H1 (cell line): Measurements from ENCODE around the gene ETS1. TPM values are rescaled to one million over a fixed set of nuclear protein-coding genes. Genes with fewer than 3 reads are reported as not detected.

ENCODE experiments used
- CTCF ChIA-PET: fragments of 300-600 bp; sonication (Branson Sonifier 250); formaldehyde crosslinking; loops from one replicate; lab custom pipeline; 2021; ENCODE audit not compliant: partially characterized antibody; lab: Charles Lee
- POLR2A ChIA-PET: fragments of 300-600 bp; sonication (Branson Sonifier 250); formaldehyde crosslinking; loops from one replicate; lab custom pipeline; 2021; ENCODE audit warnings: inconsistent platforms; ENCODE audit not compliant: partially characterized antibody; lab: Charles Lee
- DNase-seq, 2 experiments: peaks; one replicate each; pipeline versions ENCODE4 v3.0.0 to v3.0.0-alpha.2; 2010 to 2022; ENCODE audit warnings: low spot score in 2 of 2, low read depth in 1 of 2, mixed read lengths in 1 of 2
- FAIRE-seq: peaks from 2 replicates; lab custom pipeline; 2011; peaks lifted over from hg19 to GRCh38; lab: Jason Lieb, UNC
- H2AFZ ChIP-seq: 2 replicates; pipeline ENCODE4 v1.8.1; 2012; ENCODE audit warnings: low read length, inconsistent platforms
- H2AK5ac ChIP-seq: 2 replicates; pipeline ENCODE4 v1.6.1; 2013; ENCODE audit warnings: low read depth, low read length
- H2BK120ac ChIP-seq: replicated peaks from 2 replicates; pipeline ENCODE3; 2013; ENCODE audit warnings: low read depth, low read length, inconsistent platforms
- H2BK12ac ChIP-seq: 2 replicates; pipeline ENCODE4 v1.6.1; 2013; ENCODE audit warnings: low read depth, low read length
- H2BK15ac ChIP-seq: 2 replicates; pipeline ENCODE4 v1.6.1; 2013; ENCODE audit warnings: low read length
- H2BK20ac ChIP-seq: 2 replicates; pipeline ENCODE4 v1.6.1; 2013; ENCODE audit warnings: low read length
- H2BK5ac ChIP-seq: 2 replicates; pipeline ENCODE4 v1.6.1; 2013; ENCODE audit warnings: low read depth, low read length
- H3K14ac ChIP-seq: 2 replicates; pipeline ENCODE4 v1.6.1; 2013; ENCODE audit warnings: inconsistent platforms; ENCODE audit not compliant: insufficient read length
- H3K18ac ChIP-seq: 2 replicates; pipeline ENCODE4 v1.6.1; 2013; ENCODE audit warnings: low read length; ENCODE audit errors: extremely low read depth
- H3K23ac ChIP-seq: 2 replicates; pipeline ENCODE4 v1.6.1; 2013; ENCODE audit warnings: inconsistent platforms; ENCODE audit not compliant: insufficient read length
- H3K23me2 ChIP-seq: 2 replicates; pipeline ENCODE4 v1.6.1; 2013; ENCODE audit warnings: low read depth, low read length
- H3K27ac ChIP-seq: 2 replicates; pipeline ENCODE4 v1.6.1; 2011; ENCODE audit warnings: low read depth, low read length, inconsistent platforms
- H3K27me3 ChIP-seq, 4 experiments: replicated peaks in 1 of 4; 1 replicate in 1 of 4; 2 replicates in 3 of 4; pipeline versions ENCODE4 v1.6.1 to v1.8.1; 2011 to 2013; ENCODE audit warnings: low read length in 3 of 4, mild to moderate bottlenecking in 3 of 4, inconsistent platforms in 2 of 4, mixed read lengths in 2 of 4, moderate library complexity in 1 of 4; ENCODE audit not compliant: control insufficient read depth in 3 of 4, insufficient read depth in 3 of 4; ENCODE audit errors: extremely low read depth in 1 of 4
- H3K36me3 ChIP-seq, 4 experiments: 2 replicates each; pipeline versions ENCODE4 v1.6.1 to v1.8.1; 2011 to 2013; ENCODE audit warnings: mild to moderate bottlenecking in 4 of 4, low read length in 3 of 4, moderate library complexity in 2 of 4, control low read depth in 1 of 4, inconsistent platforms in 1 of 4; ENCODE audit not compliant: insufficient read depth in 4 of 4, control insufficient read depth in 2 of 4
- H3K4ac ChIP-seq: replicated peaks from 2 replicates; pipeline ENCODE3; 2013; ENCODE audit warnings: low read length, low read depth, mixed read lengths, inconsistent platforms; ENCODE audit not compliant: insufficient read length
- H3K4me1 ChIP-seq, 4 experiments: replicated peaks in 1 of 4; 1 replicate in 1 of 4; 2 replicates in 3 of 4; pipeline versions ENCODE4 v1.6.1 to v1.8.1; 2011 to 2013; ENCODE audit warnings: low read length in 3 of 4, inconsistent platforms in 2 of 4, mixed read lengths in 1 of 4; ENCODE audit not compliant: insufficient read depth in 4 of 4, control insufficient read depth in 3 of 4
- H3K4me2 ChIP-seq, 2 experiments: 2 replicates each; pipeline versions ENCODE4 v1.6.1 to v1.8.1; 2011 to 2013; ENCODE audit warnings: low read depth in 2 of 2, low read length in 2 of 2, control low read depth in 1 of 2, inconsistent platforms in 1 of 2, mild to moderate bottlenecking in 1 of 2; ENCODE audit not compliant: insufficient read depth in 1 of 2
- H3K4me3 ChIP-seq, 4 experiments: fragments of 200-600, 300-600 bp in 1 of 4; sonication (generic), shearing (Covaris generic), sonication (Bioruptor Twin) in 1 of 4; 2 replicates each; pipeline versions ENCODE4 v1.5.1 to v1.8.1; 2011 to 2016; ENCODE audit warnings: low read length in 4 of 4, low read depth in 3 of 4, control low read depth in 2 of 4, inconsistent platforms in 2 of 4, mild to moderate bottlenecking in 2 of 4, mixed read lengths in 1 of 4, moderate library complexity in 1 of 4; ENCODE audit not compliant: insufficient read depth in 2 of 4; ENCODE audit errors: extremely low read depth in 1 of 4
- H3K56ac ChIP-seq: replicated peaks from 2 replicates; pipeline ENCODE3; 2013; ENCODE audit warnings: low read depth, mild to moderate bottlenecking, mixed read lengths, low read length, inconsistent platforms; ENCODE audit not compliant: insufficient read length
- H3K79me1 ChIP-seq: 2 replicates; pipeline ENCODE4 v1.6.1; 2013; ENCODE audit warnings: low read depth, low read length, control low read depth
- H3K79me2 ChIP-seq, 2 experiments: 2 replicates each; pipeline versions ENCODE4 v1.6.1 to v1.8.1; 2012 to 2013; ENCODE audit warnings: low read length in 2 of 2, mild to moderate bottlenecking in 2 of 2, inconsistent platforms in 1 of 2; ENCODE audit not compliant: insufficient read depth in 2 of 2, control insufficient read depth in 1 of 2
- H3K9ac ChIP-seq, 4 experiments: replicated peaks in 1 of 4; 1 replicate in 1 of 4; 2 replicates in 3 of 4; pipeline versions ENCODE4 v1.6.1 to v1.8.1; 2011 to 2013; ENCODE audit warnings: low read depth in 3 of 4, low read length in 3 of 4, control low read depth in 2 of 4, mild to moderate bottlenecking in 2 of 4, moderate library complexity in 2 of 4, inconsistent platforms in 1 of 4; ENCODE audit errors: extremely low read depth in 1 of 4
- H3K9me3 ChIP-seq, 2 experiments: 2 replicates each; pipeline versions ENCODE4 v1.6.1 to v1.8.1; 2012 to 2013; ENCODE audit warnings: mild to moderate bottlenecking in 2 of 2, moderate library complexity in 2 of 2, control low read depth in 1 of 2, inconsistent platforms in 1 of 2, low read depth in 1 of 2, low read length in 1 of 2, mixed read lengths in 1 of 2; ENCODE audit not compliant: insufficient read depth in 2 of 2
- H4K20me1 ChIP-seq, 2 experiments: replicated peaks in 1 of 2; 2 replicates each; pipeline versions ENCODE3 to v1.8.1; 2011 to 2013; ENCODE audit warnings: inconsistent platforms in 2 of 2, low read length in 2 of 2, mild to moderate bottlenecking in 1 of 2; ENCODE audit not compliant: insufficient read depth in 2 of 2, control insufficient read depth in 1 of 2
- H4K5ac ChIP-seq: 2 replicates; pipeline ENCODE4 v1.6.1; 2013; ENCODE audit warnings: low read length, low read depth, mixed read lengths, inconsistent platforms; ENCODE audit not compliant: insufficient read length
- H4K8ac ChIP-seq: 2 replicates; pipeline ENCODE4 v1.8.0; 2013; ENCODE audit warnings: mild to moderate bottlenecking, moderate library complexity, low read length, inconsistent platforms; ENCODE audit not compliant: insufficient read depth; ENCODE audit errors: extremely low read depth
- H4K91ac ChIP-seq: replicated peaks from 2 replicates; pipeline ENCODE3; 2013; ENCODE audit warnings: low read length, mixed read lengths, inconsistent platforms; ENCODE audit not compliant: insufficient read length
- POLR2AphosphoS5 ChIP-seq: IDR thresholded peaks from 2 replicates; pipeline ENCODE4 v1.6.1; 2011; ENCODE audit warnings: low read depth, low read length
- SP2 ChIP-seq: IDR thresholded peaks from 2 replicates; pipeline ENCODE4 v1.6.1; 2012; ENCODE audit warnings: mild to moderate bottlenecking, low read length, inconsistent platforms
- SP4 ChIP-seq: IDR thresholded peaks from 2 replicates; pipeline ENCODE4 v1.6.1; 2012; ENCODE audit warnings: low read length, inconsistent platforms
- TAF7 ChIP-seq: optimal IDR thresholded peaks from 2 replicates; pipeline ENCODE3; 2011; ENCODE audit warnings: low read depth, mild to moderate bottlenecking, inconsistent platforms, low read length, moderate library complexity, borderline replicate concordance
- WGBS, 2 experiments: shearing (Covaris generic) in 1 of 2; methylation state at CpG; one replicate each; pipeline versions ENCODE4 v1.1.6 to v1.1.7; 2013 to 2015; ENCODE audit warnings: low lambda C conversion rate in 2 of 2, mixed read lengths in 2 of 2, inconsistent platforms in 1 of 2, low coverage in 1 of 2, missing lambda C conversion rate in 1 of 2; ENCODE audit not compliant: insufficient replicate concordance in 2 of 2, insufficient coverage in 1 of 2, insufficient read length in 1 of 2; ENCODE audit errors: extremely low coverage in 1 of 2, missing lambda C conversion rate in 1 of 2; 5-methylcytosine and 5-hydroxymethylcytosine counted together
- polyA plus RNA-seq, 7 experiments: library from polyadenylated mRNA; depleted of rRNA in 3 of 7; stranded (reverse) in 5 of 7; unstranded in 2 of 7; fragments of >200 nt in 5 of 7; fragments of 200-250 nt in 2 of 7; gene quantifications; 1 replicate in 5 of 7; 2 replicates in 1 of 7; 4 replicates in 1 of 7; pipeline versions ENCODE4 v1.2.1 to v1.2.3, GENCODE V29; 2011 to 2013; ENCODE audit warnings: missing spikeins in 2 of 7, mixed read lengths in 2 of 7
- total RNA-seq: library from RNA; stranded (reverse); fragmentation: NEBNext Ultra II Directional; extraction: Animal tissue kit (Norgen Biotek cat#: 25700); gene quantifications from 2 replicates; pipeline ENCODE4 v1.2.1, GENCODE V29; 2021

Gene ETS1
- total and polyA plus RNA-seq, 2 of the 8 experiments (the other 6 are each of a cell fraction or from before 2014, with no cell fraction given), result 10.0 to 35.3 TPM

DNA sequence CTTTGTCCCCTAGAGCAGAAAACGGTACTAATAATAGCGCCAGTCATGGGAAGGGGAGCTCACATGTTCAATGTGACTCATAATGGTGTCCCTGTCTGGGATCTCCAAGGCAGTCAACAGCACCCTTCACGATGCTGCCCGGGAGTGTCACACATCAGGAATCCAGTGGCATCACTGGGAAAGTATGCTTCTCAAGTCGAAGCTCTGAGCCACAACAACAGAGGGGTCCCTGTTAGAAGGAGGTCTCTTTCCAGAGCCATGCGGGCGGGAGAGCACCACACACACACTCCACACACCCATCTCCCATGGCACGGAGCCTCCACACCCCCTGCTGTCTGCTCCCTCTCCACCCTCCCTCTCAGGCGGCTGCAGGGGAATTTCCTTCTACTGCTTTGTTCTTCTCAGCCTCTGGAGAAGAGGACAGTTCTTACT, 119.7 kb downstream of the ETS1 start:
- H3K27ac ChIP-seq, result no peak overlapping the region
- no peaks in the 10 kb centered on the region for H3K79me1 ChIP-seq
- peaks cover 0 to 4% (median 0%) of the 10 kb centered on the region in 4 experiments; a peak in 1 of 8 replicates for H3K36me3 ChIP-seq
- H3K23me2 ChIP-seq, result no peaks in the 10 kb centered on the region; the same call in 1 of the 2 replicates
- H3K9ac ChIP-seq, result no peak overlapping the region
- H3K4me1 ChIP-seq, result no peaks in the 10 kb centered on the region
- H2BK12ac ChIP-seq, result no peak overlapping the region
- no peak overlapping the region for H4K5ac ChIP-seq
- H2AFZ ChIP-seq, result no peak overlapping the region
- no peak overlapping the region for H2BK120ac ChIP-seq
- ChIA-PET CTCF (interaction anchor here (0.7 to 1.0 kb wide), 3 partner anchors 80 to 310 kb away, joined by 3 to 4 read pairs (median 3); no protein-coding TSS in a partner anchor), POLR2A (no interaction called here)
- H3K56ac ChIP-seq, result no peak overlapping the region
- H4K20me1 ChIP-seq, result no peaks in the 10 kb centered on the region
- H3K27me3 ChIP-seq, result no peaks in the 10 kb centered on the region
- no peaks in the 10 kb centered on the region for H3K79me2 ChIP-seq
- no peak overlapping the region for H3K4me3 ChIP-seq
- no peaks in the 10 kb centered on the region for H3K9me3 ChIP-seq
- H4K8ac ChIP-seq, result no peak overlapping the region
- no peak overlapping the region for H2AK5ac ChIP-seq
- WGBS, 2 experiments, result 88% methylated on average over 9 of the region's 9 CpGs; no CpG with 5 or more reads in 1 of the 2 experiments
- H2BK5ac ChIP-seq, result no peak overlapping the region
- H3K23ac ChIP-seq, result no peak overlapping the region
- no peak overlapping the region for H3K14ac ChIP-seq
- no peak overlapping the region for H2BK20ac ChIP-seq
- H3K4me2 ChIP-seq, result no peak overlapping the region
- FAIRE-seq (no peak), DNase-seq (peak in 1 of 2 experiments; percentile 15)
- H4K91ac ChIP-seq, result no peak overlapping the region
- no peak overlapping the region for H2BK15ac ChIP-seq
- H3K18ac ChIP-seq, result no peak overlapping the region
- no peak overlapping the region for H3K4ac ChIP-seq
- no peak for TF ChIP-seq SP4
- no peak for TF ChIP-seq SP2
- TF ChIP-seq TAF7, result no peak
- TF ChIP-seq POLR2AphosphoS5, result no peak
